ENCODE results near the gene SLC35E1.
"Not testable (repeated sequence)": the region's sequence is repeated elsewhere in the genome, so short reads cannot be mapped to it uniquely, and the experiment has no call there.

Gene SLC35E1

DNA sequence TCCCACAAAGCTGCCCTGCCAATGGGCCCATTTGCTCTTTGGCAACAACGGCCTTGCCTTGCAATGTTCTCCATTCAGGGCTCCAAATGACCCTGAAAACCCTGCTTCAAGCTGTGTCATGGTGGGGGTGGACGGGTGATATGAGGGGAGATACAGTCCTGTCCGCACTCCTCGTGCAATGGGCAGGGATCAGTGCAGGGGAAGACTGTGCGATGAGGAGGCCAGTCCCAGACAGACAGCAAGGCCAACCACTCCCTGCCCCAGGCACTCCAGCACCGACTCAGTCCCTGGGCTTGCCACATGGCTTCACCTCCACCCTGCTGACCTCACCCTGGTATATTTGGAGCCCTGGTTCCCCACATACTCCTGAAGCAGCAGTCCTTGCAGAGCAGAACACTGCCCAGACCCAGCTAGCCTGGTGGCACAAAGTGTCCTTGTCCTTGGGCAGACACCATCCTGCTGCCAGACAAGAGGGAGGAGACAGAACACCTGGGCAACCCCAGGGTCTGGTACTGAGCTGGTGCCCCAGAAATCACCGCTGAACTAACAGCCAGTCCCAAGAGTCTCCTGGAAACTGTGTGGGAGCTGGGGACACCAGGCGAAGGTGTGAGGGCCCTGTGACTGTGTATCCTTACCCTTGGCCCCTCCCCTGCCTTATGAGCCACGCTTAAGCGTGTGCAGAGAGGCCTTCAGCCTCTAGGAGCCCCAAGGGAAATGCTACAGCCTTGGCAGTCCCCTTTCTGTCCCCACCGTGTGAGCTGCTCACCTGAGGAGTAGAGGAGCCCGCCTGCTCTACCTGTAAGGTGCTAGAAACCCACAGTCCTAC lies 9.1 kb upstream of the SLC35E1 start:
- DNase-seq = no peak

DNA sequence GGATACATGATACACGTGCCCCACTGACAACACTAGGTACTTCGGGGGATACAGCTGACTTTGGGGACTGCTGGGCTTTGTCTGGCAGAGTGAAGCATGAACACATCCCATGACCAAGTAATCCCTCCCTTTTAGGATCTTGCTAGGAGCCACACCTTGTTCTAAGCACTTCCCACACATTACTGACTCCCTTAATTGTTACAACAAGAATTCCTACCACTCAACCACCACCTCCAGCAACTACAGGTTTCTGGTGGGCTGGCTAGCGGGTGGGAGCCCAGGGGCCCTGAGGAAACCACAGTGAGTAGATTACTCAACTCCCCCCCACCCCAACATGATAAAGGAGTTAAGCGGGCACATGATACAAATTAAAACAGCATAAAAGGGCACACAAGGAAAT lies 7.2 kb upstream of the SLC35E1 start:
- DNase-seq = no peak

DNA sequence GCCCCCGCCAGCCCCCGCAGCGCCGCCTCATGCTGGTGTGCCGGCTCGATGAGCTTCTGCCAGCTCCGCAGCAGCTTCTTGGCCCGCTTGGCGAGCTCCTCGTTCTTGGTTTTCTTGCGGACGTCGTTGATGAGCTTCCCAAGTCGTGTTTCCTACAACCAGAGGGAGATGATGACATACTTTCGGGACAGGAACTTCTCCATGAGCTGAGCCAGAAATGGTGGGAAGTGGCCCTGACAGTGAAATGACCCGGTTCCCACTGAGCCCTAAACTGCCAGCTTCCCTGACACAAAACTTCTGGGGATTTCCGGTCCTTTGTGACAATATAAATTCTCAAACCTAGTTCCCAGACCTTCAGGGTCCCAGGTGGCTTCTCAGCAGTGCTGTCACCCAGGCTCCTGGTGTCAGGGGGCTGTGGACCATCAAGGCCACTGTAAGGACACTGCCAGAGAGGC lies 5.3 kb upstream of the SLC35E1 start:
- no peak for DNase-seq

DNA sequence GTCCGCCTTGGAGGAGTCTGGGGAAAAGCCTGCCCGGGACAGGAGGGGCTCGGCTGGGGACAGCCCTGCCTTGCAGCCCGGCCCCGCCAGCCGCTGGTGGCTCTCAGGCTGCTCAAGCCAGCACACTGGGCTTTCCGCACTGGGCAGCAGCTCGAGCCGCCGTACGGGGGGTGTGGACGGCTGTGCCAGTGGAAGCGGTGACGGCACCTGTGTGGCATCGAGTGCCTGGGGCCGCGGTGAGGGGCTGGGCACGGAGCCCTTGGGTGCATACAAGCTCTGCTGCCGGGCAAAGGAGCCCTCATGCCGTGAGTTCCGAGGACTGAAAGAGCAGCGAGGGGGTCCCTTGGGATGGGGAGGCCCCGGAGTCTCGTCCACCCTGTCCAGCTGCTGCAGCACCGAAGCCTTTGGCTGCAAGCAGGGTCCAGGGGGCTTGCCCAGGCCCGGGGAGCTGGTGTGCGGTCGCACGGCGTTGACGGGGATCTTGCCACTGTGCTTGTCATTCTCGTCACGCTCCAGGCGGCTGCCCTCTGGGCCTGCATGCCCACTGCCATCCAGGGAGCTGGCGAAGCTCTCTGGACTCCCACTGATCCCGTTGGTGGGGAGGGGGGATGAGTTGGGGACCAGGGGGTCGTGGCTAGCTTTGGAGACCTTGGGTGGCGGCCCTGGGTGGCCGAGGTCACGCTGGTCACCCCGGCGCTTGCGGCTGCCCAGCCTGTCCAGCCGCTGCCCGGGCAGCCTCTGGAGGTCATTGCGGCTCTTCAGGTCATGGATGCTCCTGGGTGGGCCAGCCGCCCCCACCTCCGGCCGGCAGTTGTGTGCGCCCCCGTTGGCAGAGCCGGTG lies 4.7 kb upstream of the SLC35E1 start:
- no peak for DNase-seq

DNA sequence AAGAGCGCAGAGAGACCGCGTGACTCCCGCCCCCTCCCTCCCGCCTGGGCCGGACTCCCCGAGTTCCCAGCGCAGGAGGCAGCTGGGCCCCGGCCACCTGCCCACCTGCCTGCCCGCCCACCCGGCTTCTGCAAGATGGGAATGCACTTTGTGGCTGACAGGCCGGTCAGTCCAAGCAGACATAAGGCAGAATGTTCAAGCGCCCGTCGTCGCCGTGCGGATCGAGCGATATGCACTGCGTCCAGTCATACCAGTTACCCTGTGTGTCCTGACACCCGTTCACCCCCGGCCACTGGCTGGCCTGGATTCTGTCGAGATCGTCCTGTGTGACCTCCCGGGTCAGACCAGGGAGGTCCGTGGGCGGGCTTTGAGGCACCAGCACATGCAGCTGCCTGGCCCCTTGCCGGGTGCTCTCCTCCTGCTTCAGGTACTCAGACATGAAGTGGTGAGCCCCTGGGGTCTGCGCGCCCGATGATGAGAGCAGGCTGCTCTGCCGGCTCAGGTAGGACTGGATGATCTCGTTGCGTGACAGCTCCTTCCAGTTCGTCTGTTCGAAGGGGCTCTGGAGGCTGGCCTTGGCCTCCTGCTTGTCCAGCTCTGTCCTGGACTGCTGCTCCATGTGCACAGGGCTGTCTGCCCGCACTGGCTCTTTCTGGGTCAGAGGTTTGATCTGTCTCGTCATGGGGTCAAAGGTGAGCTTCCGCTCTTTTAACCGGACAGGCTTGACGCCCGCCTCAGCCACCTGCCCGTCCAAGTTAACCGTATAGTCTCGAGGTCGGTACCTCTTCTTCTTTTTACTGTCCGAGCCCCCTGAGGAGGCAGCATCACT lies 3.9 kb upstream of the SLC35E1 start:
- DNase-seq = no peak

DNA sequence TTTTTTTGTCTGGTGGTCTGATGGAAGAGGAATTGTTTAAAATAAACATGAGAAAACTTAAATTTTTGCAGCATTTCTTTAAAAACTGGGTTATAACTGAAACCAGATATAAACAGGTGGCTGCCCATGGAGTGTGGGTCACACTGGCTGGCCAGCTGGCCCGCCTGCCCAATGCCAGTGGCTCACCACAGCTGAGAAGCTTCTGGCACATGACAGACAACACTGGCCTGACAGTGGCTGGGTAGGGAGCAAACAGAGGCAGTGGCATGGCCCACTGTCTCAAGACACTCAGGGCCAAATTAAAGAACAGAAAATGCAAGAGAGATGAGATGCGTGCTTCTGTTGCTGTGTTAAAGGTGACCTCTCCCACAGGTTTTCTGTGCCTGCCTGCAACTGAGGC lies 3.1 kb upstream of the SLC35E1 start:
- DNase-seq = no peak

DNA sequence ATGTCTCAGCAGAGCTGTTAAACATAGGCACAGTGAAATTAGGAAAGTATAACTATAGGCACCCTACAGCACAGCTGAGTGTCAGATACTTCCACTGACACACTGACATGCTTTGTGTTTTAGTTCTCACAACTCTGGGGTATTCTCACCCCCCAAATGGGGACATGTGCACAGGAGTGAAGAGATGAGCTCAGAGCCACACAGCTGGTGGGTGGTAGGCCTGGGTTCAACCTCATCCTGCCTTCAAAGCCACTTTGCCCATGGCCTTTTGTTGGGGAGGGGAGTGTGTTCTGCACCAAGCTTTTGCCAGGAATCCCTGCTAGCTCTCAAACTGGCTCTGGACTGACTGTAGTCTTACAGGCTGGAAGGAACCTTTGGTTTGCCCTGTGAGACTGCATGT lies 1.7 kb upstream of the SLC35E1 start:
- DNase-seq = no peak

DNA sequence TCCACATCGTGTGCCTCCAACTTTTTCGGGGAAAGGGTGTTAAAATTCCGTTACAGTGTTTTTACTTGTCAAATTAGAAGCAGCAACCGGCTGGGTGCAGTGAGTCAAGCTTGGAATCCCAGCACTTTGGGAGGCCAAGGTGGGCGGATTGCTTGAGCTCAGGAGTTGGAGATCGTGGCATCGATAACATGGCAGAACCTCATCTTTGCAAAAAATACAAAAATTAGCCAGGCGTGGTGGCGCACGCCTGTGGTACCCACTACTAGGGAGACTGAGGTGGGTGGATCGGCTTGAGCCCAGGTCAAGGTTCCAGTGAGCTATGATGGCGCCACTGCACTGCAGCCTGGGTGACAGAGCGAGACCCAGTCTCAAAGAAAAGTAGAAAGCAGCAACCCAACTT lies 1.1 kb upstream of the SLC35E1 start:
- no peak for DNase-seq

DNA sequence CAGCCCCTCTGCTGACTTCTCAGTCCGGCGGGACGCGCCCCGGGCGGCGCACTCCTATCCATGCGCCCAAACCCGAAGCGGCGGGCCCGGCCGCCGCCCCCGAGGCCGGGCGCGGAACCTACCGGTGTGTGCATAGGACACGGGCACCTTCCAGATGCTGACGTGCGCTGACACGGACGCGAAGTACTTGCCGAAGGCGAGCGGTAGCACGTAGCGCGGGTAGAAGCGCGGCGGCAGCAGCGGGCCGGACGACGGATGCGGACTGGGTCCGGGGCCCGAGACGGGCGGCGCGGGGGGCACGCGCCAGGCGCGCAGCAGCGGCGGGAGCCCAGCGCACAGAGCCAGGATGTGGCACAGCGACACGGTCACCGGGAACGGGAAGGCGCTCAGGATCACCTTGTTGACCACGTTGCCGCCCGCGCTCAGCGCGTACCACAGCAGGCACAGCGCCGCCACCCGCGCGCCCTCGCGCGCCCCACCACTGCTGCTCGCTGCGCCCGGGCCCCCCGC lies 338 bp downstream of the SLC35E1 start:
- DNase-seq = peak in 1 of 2 experiments; percentile 37

DNA sequence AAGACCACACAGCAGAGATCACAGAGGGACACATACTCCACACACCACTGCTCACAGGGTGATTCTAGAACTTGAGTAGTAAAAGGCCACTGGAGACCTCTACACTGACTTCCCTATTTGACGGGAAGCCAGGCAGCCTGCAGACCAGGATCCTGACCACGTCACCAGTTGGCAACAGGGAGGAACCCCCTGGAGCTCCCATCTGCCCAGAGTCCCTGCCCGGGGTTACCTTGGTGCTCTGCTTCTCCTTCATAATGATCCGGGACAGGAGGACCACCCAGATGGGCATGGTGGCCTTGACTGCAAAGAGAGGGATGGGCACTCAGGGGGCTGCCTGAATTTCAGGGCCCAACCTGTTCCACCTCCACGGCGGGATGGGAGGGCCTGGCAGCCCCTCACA lies 932 bp downstream of the SLC35E1 start:
- DNase-seq = peak; percentile 50 to 64

DNA sequence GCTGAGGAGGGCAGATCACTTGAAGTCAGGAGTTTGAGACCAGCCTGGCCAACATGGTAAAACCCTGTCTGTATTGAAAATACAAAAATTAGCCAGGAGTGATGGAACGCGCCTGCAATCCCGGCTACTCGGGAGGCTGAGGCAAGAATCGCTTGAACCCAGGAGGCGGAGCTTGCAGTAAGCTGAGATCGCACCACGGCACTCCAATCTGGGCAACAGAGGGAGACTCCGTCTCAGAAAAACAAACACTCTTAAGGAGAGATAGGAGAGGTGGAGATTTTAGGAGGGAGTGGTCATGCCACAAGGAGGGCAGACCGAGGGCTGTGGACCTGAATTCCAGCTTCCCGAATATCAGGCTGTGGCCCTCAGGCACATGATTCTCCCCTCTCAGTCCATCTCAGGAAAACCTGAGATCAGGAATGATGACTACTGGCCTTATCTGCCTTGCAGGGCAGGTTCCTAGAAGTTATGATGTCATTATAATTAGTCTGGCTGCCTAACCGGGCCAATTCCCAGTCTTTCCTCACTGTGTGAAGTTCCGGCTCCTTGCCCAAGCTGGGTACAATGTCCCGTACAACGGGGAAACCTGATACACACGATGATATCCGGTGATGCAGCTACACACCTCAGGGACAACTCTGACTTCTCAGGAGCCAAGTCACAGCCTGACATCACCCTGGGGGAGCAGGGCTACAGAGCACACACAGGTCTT lies 2.5 kb downstream of the SLC35E1 start:
- DNase-seq = no peak

DNA sequence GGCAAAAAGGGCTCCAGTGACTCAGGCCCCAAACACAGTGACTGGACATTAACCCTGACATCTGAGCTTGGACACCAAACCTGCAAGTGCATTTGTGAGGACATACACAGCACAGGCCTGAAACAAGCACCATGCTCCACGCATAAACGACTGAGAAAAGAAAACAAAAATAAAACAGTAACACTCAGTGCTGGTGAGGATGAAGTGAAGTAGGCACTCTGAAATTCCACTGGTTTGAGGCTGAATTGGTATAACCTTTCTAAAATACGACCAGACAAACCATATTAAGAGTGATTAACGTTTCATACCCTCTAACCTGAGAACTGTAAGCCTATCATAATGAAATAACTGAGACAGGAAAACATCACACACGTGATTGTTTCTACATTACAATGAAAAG lies 5.5 kb downstream of the SLC35E1 start:
- DNase-seq = no peak

DNA sequence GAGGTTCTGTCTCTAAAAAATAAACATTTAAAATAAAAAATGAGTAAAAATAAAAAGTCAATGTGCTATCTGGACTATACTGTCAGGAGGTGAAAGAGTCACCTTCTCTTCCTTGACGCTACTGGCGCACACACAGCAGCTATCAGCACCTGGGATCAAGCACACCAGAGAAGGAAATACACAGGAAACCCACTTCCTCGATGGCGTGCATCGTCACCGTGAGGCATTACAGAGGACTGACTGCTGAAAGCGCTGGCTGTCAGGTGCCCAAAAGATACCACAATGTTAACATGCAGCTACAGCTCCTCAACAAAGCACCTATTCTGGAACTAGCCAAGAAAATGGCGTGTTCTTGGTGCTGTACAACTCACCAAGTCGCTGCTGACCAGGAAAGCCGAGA lies 6.1 kb downstream of the SLC35E1 start:
- no peak for DNase-seq

DNA sequence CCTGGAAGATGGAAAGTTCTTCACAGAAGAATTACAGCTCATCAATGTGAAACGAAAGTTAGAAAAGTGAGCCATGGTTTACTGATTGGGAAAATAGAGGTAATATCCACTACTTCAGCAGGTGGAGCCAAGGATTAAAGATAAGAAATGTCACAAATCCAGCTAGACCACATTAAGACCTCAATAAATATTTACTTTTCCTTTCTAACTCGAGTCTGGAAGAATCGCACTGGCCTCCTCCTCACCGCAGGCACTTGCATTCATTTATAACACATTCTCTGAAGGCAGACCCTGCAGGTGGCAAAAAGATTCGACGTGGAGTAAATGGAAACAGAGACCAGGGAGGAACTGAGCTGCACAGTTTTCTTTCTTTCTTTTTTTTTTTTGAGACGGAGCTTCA lies 7.4 kb downstream of the SLC35E1 start:
- no peak for DNase-seq

DNA sequence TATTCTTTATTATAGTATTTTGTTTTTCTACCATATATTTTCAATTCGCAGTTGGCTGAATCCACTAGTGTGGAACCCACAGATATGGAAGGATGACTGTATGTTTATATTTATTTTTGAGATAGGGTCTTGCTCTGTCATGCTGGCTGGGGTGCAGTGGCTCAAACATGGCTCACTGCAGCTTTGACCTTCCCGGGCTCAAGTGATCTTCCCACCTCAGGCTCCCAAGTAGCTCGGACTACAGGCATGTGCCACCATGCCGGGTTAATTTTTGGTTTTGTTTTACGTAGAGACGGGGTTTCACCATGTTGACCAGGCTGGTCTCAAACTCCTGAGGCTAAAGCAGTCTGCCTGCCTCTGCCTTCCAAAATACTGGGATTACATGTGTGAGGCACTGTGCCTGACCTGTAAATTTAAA lies 9.6 kb downstream of the SLC35E1 start:
- DNase-seq = no peak

DNA sequence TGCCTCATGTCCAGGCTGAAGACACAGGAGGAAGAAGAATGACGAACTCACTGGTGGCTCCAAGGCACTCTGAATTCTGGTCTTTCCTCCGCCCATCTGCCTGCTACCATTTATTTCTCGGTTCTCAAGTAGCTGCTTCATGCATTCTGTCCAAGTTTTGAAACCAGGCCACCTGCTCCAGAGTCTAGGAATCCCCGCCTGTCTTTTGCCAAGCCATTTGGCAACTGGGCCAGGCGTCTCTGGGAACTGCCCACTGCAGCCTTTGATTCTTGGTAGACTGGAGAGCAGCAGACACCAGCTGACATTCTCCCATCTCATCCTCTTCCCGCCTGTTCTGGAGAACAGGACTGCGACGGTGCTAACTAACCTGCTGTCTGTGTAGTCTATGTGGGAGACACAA lies 10.8 kb downstream of the SLC35E1 start:
- DNase-seq = peak; percentile 89 to 96

DNA sequence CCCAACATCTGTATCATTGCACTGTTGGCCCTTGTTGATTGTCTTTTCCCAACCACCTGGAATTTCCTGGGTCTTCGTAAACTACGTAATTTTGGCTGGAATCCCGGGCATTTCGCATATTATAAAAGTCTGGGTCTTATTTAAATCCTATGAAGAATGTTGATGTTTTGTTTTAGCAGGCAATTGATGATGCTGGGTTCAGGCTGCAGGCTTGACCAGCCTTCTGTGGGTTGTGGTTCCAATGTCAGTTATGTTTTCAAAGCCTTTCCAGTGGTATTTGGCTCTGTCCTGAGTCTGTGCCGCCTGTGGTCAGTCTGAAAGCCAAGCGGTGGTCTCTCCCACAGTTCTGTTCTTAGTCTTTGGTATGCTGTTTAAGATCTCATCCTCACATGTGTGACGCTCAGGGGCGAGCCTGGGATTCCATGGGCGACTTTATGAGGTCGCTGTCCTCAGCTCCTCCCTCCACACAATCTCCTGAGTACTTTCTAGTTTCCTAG lies 12.4 kb downstream of the SLC35E1 start:
- DNase-seq = no peak

DNA sequence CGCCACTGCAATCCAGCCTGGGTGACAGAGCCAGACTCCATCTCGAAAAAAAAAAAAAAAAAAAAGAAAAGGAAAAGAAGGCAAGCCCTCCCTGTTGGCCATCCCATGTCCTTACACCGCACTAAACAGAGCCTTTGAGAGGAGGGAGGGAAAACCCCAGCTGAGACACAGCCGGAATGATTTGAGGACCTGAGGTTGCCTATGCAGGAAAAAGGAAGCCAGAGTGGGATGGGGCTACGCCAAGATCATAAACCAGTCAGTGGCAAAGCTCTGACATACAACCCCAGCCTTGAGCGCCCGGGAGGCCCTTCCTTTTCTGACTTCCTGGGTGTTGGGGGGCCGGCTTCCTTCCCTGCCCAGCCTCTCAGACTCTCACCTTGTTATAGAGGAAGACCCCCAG lies 17.4 kb downstream of the SLC35E1 start:
- DNase-seq = no peak

DNA sequence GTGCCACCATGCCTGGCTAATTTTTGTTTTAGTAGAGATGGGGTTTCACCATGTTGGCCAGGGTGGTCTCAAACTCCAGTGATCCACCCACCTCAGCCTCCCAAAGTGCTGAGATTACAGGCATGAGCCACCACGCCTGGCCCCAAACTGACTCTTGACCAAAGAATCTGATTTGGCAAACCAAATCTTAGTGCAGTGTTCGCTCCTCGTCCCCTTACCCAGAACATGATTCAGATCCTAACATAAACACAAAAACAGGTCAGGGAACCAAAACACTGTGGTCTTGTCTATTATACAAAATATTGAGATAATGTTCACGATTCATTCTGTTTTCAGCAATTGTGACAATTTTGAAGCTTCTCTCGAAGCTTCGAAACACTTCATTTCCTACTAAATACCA lies 20.3 kb downstream of the SLC35E1 start:
- not testable (repeated sequence) for DNase-seq

DNA sequence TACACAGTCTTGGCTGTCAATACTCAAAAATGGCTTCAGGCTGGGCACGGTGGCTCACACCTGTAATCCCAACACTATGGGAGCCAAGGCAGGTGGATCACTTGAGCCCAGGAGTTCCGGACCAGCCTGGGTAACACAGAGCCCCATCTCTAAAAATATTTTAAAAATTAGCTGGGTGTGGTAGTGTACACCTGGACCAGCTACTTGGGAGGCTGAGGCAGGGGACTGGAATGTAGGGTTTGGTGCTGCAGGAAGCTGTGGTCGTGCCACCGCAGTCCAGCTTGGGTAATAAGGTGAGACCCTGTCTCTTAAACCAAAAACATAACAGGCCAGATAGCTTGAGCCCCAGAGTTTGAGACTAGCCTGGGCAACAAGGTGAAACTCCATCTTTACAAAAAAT lies 23.3 kb downstream of the SLC35E1 start:
- no peak for DNase-seq

DNA sequence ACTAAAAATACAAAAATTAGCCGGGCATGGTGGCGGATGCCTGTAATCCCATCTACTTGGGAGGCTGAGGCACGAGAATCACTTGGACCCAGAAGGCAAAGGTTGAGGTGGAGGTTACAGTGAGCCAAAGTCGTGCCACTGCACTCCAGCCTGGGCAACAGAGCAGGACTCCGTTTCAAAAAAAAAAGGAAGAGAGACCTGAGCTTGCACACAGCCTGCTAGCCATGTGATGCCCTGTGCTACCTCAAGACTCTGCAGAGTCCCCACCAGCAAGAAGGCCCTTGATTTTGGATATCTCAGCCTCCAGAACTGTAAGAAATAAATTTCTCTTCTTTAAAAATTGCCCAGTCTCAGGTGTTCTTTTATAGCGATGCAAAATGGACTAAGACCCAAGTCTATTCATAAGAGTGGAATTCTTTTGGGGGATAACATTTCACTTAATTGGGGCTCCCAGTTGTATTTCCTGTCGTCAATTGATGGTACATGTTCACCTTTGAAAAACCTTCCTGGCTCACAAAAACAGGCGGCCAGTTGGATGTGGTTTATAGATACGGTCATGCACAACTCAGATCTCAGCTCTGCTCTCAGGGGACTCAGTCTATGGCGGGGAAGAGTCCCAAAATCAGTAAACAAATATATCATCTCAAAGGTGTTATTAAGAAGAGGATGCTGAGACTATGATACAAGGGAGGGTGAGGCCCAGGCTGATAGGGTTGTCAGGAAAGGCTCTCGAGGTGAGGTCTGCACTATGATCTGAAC lies 27.6 kb downstream of the SLC35E1 start:
- no peak for DNase-seq
